Immature natural killer cell (primary cell): ENCODE data around the gene SCGB3A1. TPM values are rescaled to one million over a fixed set of nuclear protein-coding genes. Genes with fewer than 3 reads are reported as not detected.

Experiments
- DNase-seq, 3 donors: peaks; one replicate each; pipeline ENCODE4 v3.0.0; 2022; ENCODE audit warnings: mixed read lengths in 1 of 3
- H3K27ac Mint-ChIP-seq, 6 donors: one replicate each; pipeline ENCODE4 v1.8.0; 2020; ENCODE audit warnings: mixed read lengths in 6 of 6, mild to moderate bottlenecking in 5 of 6, inconsistent platforms in 4 of 6, moderate library complexity in 3 of 6
- H3K27me3 Mint-ChIP-seq, 3 donors: one replicate each; pipeline ENCODE4 v1.8.0; 2020 to 2021; ENCODE audit warnings: low read depth in 3 of 3, mild to moderate bottlenecking in 3 of 3, mixed read lengths in 3 of 3, moderate library complexity in 3 of 3, inconsistent platforms in 1 of 3
- H3K36me3 Mint-ChIP-seq, 3 donors: one replicate each; pipeline ENCODE4 v1.8.0; 2020; ENCODE audit warnings: mixed read lengths in 3 of 3, inconsistent platforms in 2 of 3, mild to moderate bottlenecking in 2 of 3
- H3K4me1 Mint-ChIP-seq, 2 donors: one replicate each; pipeline ENCODE4 v1.8.0; 2020; ENCODE audit warnings: inconsistent platforms in 2 of 2, mild to moderate bottlenecking in 2 of 2, mixed read lengths in 2 of 2, moderate library complexity in 1 of 2
- H3K4me3 Mint-ChIP-seq, 5 donors: one replicate each; pipeline ENCODE4 v1.8.0; 2020; ENCODE audit warnings: mild to moderate bottlenecking in 5 of 5, mixed read lengths in 5 of 5, inconsistent platforms in 3 of 5, moderate library complexity in 3 of 5
- H3K9me3 Mint-ChIP-seq, 6 donors: one replicate each; pipeline ENCODE4 v1.8.0; 2020; ENCODE audit warnings: mild to moderate bottlenecking in 6 of 6, mixed read lengths in 6 of 6, inconsistent platforms in 4 of 6, moderate library complexity in 3 of 6
- polyA plus RNA-seq, 3 donors: library from polyadenylated mRNA; unstranded; fragments of 300-500 nt; fragmentation: Illumina TruSeq; gene quantifications; one replicate each; pipeline ENCODE4 v1.2.3, GENCODE V29; 2021

The SCGB3A1 gene
- polyA plus RNA-seq, 3 donors from 2014 or later = 0.51 TPM; not detected in 2

DNA sequence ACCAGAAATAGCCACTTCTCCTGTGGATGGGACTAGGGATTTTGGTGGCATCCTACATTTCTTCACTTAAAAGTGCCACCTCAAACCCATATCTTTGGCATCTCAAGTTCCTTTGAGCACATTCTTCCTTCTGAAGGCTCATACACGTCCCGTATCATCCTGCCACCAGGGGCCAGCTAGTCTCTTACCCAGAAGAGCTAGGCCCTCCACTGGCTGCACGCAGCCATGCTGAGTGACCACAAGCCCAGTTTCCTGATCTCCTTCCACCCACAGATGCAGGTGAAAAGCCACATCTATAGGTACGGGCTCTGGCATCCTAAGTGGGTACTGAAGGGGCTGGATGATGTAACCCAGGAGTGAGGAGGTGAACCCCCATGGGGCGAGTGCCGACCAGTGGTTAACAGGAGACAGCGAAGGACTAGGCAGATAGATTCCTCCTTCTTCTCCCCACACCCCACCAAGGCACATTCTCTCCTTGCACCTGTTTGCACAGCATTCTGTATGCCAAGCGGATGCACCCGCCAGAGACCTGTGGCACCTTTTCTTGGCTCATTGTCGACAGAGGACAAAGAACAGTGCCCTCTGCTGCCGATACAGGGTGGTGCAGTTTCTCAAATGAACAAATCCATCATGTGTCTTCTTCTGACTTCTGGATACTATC is 14.4 kb upstream of the SCGB3A1 start:
- Mint-ChIP-seq H3K27ac (peak overlapping the region in 1 of 6 donors; percentile 31), H3K4me3 (no peak overlapping the region), H3K4me1 (peaks cover 0 to 6% of the 10 kb centered on the region in 2 donors), H3K36me3 (no peaks in the 10 kb centered on the region), H3K9me3 (no peaks in the 10 kb centered on the region), H3K27me3 (peaks cover 0 to 6% (median 2%) of the 10 kb centered on the region in 3 donors)
- DNase-seq = peak; percentile 20 to 35 (median 22)

DNA sequence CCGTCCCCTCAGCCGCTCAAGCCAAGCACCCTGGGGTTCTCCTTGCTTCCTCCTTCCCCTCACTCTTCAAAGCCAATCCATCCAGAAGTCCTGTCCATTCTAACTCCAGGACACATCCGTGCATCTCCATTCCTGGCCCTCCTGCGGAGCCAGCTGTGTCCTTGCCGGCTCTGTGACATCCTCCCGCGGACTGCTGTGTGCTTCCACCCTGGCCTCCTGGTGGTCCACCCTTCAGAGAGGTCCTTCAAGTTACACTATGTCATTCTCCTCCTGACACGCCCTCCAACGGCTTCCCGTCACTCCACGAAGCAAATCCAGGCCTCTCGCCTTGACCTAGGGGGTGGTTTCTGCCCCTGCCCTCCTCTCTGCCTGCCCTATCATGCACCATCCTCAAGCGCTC is 13.0 kb upstream of the SCGB3A1 start:
- Mint-ChIP-seq H3K4me1 (peaks cover 0 to 6% of the 10 kb centered on the region in 2 donors), H3K36me3 (no peaks in the 10 kb centered on the region), H3K4me3 (no peak overlapping the region), H3K27ac (no peak overlapping the region), H3K9me3 (no peaks in the 10 kb centered on the region), H3K27me3 (peaks cover 0 to 6% (median 2%) of the 10 kb centered on the region in 3 donors)
- no peak for DNase-seq

DNA sequence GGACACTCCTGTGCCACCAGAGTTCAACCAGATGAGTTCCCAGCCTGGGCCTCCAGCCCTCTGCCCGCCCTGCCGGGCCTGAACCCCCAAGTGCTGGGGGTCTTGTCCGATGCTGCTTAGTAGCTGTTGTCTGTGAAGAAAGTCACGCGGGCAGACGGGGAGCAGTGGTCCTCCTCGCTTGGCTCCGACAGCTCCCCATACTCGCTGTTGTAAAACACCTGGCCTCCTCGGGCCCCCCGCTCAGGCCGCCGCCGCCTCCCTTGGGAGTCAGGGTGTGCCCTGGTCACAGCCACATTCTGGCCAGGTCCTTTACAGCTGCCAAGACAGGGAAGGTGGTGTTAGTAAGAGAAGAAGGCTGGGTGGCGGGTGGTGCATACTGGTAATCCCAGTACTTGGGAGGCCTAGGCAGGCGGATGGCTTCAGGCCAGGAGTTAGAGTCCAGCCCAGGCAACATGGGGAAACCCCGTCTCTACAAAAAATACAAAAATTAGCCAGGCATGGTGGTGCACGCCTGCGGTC is 11.8 kb upstream of the SCGB3A1 start:
- Mint-ChIP-seq H3K9me3 (no peaks in the 10 kb centered on the region), H3K4me3 (no peak overlapping the region), H3K36me3 (no peaks in the 10 kb centered on the region), H3K27me3 (peaks cover 0 to 6% (median 4%) of the 10 kb centered on the region in 3 donors), H3K27ac (no peak overlapping the region), H3K4me1 (peaks cover 0 to 6% of the 10 kb centered on the region in 2 donors)
- no peak for DNase-seq

DNA sequence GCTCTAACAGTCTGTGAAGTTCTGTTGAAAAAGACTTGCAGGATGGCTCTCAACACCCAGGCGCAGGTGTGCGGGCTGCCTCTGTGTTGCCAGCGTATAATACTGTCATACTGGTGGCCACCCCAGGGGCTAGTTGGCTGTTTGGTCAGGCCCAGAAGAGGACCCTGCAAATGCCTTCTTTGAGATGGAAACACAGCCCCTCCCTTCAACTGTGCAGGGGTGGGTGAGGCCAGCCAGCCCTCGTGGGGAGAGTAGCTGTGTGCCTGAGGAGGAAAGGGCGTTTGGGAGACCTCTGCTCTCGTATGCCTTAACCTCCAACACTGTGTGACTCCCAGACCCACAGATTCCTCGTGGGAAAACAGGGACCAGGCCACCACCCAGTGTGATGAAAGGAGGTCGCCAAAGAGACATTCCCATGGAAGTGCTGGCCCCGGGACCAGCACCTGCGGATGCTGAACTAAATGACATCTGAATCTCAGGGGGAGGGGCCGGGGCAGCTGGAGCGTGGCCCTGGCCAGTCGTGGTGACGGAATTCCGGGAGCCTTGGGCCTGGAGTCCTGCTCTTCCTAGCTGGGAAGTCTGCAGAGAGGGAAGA is 11.3 kb upstream of the SCGB3A1 start:
- Mint-ChIP-seq H3K4me1 (peaks cover 0 to 6% of the 10 kb centered on the region in 2 donors), H3K4me3 (no peak overlapping the region), H3K9me3 (no peaks in the 10 kb centered on the region), H3K36me3 (no peaks in the 10 kb centered on the region), H3K27me3 (peaks cover 0 to 6% (median 4%) of the 10 kb centered on the region in 3 donors), H3K27ac (no peak overlapping the region)
- DNase-seq = no peak

DNA sequence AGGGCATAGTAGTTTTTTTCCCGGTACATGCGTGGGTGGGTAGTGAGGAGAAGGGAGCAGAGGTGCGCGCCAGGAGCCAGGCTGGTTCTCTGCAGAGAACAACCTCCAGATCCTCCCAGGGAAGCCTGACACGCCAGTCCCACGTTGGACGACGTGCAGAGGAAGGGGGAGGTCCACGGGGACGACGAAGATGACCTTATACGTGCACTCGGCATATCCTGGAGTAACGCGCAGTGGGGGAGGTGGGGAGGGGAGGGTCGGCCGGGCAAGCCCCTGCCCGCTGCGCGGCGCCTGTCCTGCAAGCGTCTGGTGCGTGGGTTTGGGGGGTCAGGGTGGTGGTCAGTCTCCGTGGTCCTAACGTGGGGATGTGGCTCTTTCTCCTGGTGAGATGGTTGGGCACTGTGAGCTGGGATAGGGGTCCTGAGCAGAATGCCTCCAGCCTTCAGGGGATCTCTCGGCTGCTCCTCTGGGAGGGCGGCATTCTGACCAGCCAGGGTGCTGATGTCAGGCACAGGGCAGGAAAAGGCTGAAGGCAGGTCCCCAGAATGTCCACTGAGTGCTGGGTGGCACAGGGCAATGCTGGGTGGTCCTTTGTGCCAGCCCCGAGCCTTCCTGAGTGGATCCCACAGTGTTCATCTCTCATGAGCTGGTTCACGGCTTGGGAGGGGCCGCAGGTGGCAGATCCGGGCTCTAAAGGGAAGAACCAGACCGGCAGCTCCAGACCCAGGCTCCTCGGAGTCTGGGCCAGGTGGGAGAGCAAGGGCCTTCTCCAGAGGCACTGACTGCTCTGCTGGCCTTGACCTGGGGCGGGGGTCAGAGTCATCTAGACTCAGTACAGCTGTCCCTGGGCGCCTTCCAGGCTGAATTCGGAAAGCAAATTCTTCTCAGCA is 10.5 kb upstream of the SCGB3A1 start:
- Mint-ChIP-seq H3K36me3 (no peaks in the 10 kb centered on the region), H3K27ac (no peak overlapping the region), H3K27me3 (peaks cover 0 to 6% (median 2%) of the 10 kb centered on the region in 3 donors), H3K9me3 (no peaks in the 10 kb centered on the region), H3K4me3 (no peak overlapping the region), H3K4me1 (peaks cover 0 to 6% of the 10 kb centered on the region in 2 donors)
- DNase-seq = no peak

DNA sequence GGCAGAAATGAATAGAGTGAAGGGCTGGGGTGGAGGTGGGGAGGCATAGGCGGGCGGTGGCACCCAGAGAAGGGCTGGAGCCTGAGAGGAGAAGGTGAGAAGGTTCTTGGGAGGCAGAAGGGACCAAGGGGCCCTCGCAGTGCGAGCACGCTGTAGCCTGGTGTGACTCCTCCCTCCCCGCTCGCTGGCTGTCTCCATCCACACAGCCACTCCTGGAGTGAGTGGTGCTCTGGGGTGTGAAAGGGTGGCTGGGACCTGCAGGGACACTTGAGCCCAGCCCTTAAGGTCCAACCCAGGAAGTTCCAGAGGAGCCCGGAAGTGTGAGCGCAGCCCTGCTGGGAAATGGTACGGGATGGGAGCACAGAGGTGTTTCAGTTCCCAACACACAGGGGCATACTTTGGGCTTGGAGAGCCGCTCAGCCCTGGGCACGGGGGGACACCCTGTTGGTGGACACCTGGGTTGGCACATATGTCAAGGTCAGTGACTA is 9.3 kb upstream of the SCGB3A1 start:
- Mint-ChIP-seq H3K36me3 (no peaks in the 10 kb centered on the region), H3K9me3 (no peaks in the 10 kb centered on the region), H3K27me3 (peaks cover 0 to 3% (median 2%) of the 10 kb centered on the region in 3 donors), H3K27ac (no peak overlapping the region), H3K4me3 (no peak overlapping the region), H3K4me1 (no peaks in the 10 kb centered on the region)
- no peak for DNase-seq

DNA sequence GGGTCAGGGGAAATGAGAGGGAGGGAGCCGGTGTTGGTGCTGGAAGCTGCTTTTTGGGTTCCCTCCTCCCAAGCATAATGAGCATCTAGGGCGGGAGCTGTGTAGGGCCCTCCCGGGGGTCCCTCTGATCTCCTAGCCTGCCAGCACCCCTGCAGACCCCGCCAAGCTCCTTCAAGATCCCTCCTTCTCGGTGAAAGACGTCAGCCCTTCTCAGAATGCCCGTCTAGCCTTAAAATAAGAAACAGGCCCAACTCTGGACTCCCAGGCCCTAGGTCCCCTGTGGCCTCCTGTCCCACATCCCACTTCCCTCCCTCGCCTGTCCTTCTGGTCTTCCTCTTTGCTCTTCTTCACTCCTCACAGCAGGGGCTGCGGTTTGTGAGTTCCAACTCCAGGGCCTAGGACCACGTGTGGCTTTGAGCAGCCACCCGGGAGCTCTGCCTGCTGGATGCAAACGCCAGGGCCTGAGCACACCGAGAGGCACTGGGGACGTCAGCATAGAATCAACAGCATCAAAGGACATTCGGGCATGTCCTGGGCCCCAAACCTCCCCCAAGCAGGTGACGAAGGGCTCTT is 8.8 kb upstream of the SCGB3A1 start:
- H3K4me1 Mint-ChIP-seq = no peaks in the 10 kb centered on the region
- H3K4me3 Mint-ChIP-seq = no peak overlapping the region
- H3K9me3 Mint-ChIP-seq = no peaks in the 10 kb centered on the region
- no peak overlapping the region for H3K27ac Mint-ChIP-seq
- DNase-seq = no peak
- no peaks in the 10 kb centered on the region for H3K36me3 Mint-ChIP-seq
- peaks cover 0 to 2% (median 1%) of the 10 kb centered on the region in 3 donors for H3K27me3 Mint-ChIP-seq

DNA sequence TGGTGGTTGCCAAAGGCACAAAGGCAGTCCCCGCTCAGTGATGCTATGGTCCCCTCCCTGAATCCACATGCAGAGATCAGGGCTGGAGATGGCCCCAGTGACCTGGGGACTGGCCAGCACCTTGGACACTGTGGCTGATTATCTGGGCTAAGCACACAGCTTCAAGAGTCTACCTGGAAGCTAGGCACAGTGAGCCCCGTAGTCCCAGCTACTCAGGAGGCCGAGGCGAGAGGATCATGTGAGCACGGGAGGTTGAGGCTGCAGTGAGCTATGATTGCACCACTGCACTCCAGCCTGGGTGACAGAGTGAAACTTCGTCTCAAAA is 8.3 kb upstream of the SCGB3A1 start:
- Mint-ChIP-seq H3K36me3 (no peaks in the 10 kb centered on the region), H3K4me1 (no peaks in the 10 kb centered on the region), H3K9me3 (no peaks in the 10 kb centered on the region), H3K27me3 (peaks cover 0 to 2% (median 1%) of the 10 kb centered on the region in 3 donors), H3K4me3 (no peak overlapping the region), H3K27ac (no peak overlapping the region)
- no peak for DNase-seq

DNA sequence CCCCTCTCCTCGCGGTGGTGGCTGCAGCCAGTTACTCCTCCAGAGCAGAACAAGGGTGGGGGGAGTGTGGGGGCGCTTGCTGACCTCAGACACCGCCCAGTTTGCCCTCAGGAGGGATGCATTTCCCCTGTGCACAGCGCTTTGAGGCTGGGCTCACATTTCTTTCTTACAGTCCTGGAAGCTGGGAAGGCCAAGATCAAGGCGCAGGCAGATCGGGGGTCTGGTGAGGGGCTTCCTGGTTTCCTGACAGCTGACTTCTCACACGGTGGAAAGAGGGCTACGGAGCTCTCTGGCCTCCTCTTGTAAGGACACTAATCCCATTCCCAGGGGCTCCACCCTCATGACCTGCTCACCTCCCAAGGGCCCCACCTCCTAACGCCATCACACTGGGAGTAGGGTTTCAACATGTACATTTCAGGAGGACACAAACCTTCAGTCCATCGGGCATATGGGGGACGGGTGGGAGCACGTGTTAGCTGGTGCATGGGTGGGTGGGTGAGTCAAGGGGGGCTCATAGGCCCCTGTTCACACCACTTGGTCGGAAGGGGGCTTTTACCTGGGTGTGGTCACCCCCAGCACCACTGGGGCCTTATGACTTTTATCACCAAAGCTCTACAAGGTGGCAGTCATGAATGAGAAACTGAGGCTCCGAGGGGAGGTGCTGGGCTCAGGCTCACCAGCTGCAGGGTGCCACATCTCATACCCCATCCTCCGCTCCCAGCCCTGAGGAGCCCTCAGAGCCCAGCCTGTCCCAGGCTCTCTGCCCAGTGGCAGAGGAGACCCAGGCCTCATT is 7.7 kb upstream of the SCGB3A1 start:
- Mint-ChIP-seq H3K4me1 (no peaks in the 10 kb centered on the region), H3K4me3 (no peak overlapping the region), H3K9me3 (no peaks in the 10 kb centered on the region), H3K27me3 (peaks cover 0 to 2% (median 1%) of the 10 kb centered on the region in 3 donors), H3K36me3 (no peaks in the 10 kb centered on the region), H3K27ac (peak overlapping the region in 1 of 6 donors; percentile 50)
- no peak for DNase-seq

DNA sequence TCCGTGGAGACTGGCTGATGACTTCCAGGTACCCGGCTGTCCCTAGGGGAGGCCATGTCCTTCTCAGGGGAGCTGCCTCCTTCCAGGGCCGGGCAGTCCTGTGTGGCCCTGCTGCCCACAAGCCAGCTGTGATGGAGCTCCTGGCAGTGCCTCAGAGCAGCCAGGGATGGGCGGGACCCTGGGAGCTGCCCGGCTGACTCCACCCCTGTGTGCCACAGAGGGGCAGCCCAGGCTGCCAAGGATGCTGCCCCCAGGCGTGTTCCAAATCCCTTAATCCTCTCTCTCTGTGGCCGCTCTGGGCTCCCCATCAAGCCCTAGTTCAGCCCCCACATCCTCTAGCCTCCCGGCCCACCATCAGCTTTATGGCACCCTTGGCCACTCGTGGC is 7.0 kb upstream of the SCGB3A1 start:
- Mint-ChIP-seq H3K36me3 (no peaks in the 10 kb centered on the region), H3K9me3 (no peaks in the 10 kb centered on the region), H3K27me3 (peaks cover 0 to 6% (median 2%) of the 10 kb centered on the region in 3 donors), H3K4me3 (no peak overlapping the region), H3K4me1 (no peaks in the 10 kb centered on the region), H3K27ac (no peak overlapping the region)
- no peak for DNase-seq

DNA sequence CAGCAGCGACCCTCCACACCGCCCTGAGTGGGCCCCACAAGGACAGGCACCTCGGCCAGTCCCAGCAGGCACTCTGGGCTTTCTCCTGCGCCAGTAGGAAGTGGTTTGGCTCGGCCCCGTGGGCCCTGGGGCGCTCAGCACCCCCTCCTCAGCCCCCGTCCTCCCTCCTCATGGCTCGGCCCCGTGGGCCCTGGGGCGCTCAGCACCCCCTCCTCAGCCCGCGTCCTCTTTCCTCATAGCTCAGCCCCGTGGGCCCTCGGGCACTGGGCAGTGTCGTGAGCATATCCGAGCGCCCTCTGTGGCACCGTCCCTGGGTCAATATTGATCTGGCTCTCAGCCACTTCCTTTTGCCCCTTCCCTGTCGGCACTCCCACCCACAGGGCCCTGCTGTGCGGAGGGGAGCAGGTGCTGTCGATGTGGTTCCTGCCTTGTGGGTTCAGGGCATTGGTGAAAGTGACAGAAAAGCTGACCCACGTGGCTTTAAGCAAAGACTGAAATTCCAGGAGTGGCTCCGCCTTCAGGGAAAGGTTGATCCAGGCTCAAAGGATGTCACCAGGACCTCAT is 5.5 kb upstream of the SCGB3A1 start:
- DNase-seq = no peak
- Mint-ChIP-seq H3K4me3 (no peak overlapping the region), H3K27ac (no peak overlapping the region), H3K9me3 (no peaks in the 10 kb centered on the region), H3K4me1 (peaks cover 0 to 1% of the 10 kb centered on the region in 2 donors), H3K27me3 (peaks cover 4 to 14% (median 6%) of the 10 kb centered on the region in 3 donors), H3K36me3 (no peaks in the 10 kb centered on the region)

DNA sequence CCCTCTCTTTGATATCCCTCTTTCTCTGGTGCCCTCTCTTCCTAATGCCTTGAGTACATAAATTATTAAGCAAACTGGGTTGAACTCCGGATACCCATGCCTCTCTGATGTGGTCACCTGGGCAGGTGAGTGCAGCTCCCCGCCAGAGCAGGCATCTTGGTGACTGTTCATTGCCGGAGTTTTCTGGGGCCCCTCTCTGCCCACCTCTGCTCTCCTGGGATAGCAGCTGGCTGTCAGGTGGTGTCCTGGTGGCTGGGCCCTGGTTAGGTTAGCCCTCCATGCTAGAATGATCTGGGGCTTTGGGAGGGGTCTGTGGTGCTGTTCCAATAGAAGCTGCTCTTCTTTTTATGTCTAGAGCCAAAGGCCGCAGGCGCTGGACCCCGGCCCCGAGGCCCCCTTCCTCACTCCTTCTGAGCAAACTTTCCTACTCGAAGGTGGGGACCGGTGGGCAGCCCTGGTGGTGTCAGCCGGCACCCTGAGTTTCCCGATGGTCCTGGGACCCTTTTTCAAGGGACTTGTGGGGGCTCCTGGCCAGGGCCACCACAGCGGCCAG is 4.9 kb upstream of the SCGB3A1 start:
- DNase-seq = no peak
- H3K4me1 Mint-ChIP-seq = peaks cover 0 to 1% of the 10 kb centered on the region in 2 donors
- H3K9me3 Mint-ChIP-seq = no peaks in the 10 kb centered on the region
- H3K27ac Mint-ChIP-seq = no peak overlapping the region
- peaks cover 4 to 14% (median 6%) of the 10 kb centered on the region in 3 donors for H3K27me3 Mint-ChIP-seq
- H3K4me3 Mint-ChIP-seq = no peak overlapping the region
- no peaks in the 10 kb centered on the region for H3K36me3 Mint-ChIP-seq
